SK-N-SH treated with all-trans-retinoic acid at 6 μM for 48 hours (cell line): ENCODE measurements around the gene TBX18.

ENCODE experiments used
- ATAC-seq: fragments of 200-7000 bp; cut with Tn5 transposase; 3 replicates; pipeline ENCODE4 v1.9.1; 2020; ENCODE audit warnings: mild to moderate bottlenecking, moderate library complexity
- ARNTL ChIP-seq: fragments of 450-650 bp; formaldehyde crosslinking; IDR thresholded peaks from 2 replicates; pipeline ENCODE4 v1.5.0; 2020; ENCODE audit warnings: low read depth, mild to moderate bottlenecking, moderate library complexity, borderline replicate concordance
- BACH2 ChIP-seq: fragments of 250-450 bp; sonication (Bioruptor Pico); IDR thresholded peaks from 2 replicates; pipeline ENCODE4 v1.9.0; 2021; ENCODE audit warnings: mild to moderate bottlenecking, borderline replicate concordance
- ESRRG ChIP-seq: fragments of 250-450 bp; sonication (Bioruptor Pico); IDR thresholded peaks from 2 replicates; pipeline ENCODE4 v1.6.1; 2021; ENCODE audit warnings: mild to moderate bottlenecking
- GLIS3 ChIP-seq: fragments of 250-450 bp; sonication (Bioruptor Pico); IDR thresholded peaks from 2 replicates; pipeline ENCODE4 v1.5.0; 2020; ENCODE audit warnings: mild to moderate bottlenecking, moderate library complexity
- OSR1 ChIP-seq: fragments of 250-450 bp; sonication (Bioruptor Pico); IDR thresholded peaks from 2 replicates; pipeline ENCODE4 v1.8.0; 2022; ENCODE audit warnings: moderate library complexity, mild to moderate bottlenecking, inconsistent platforms
- PPARA ChIP-seq: fragments of 250-450 bp; sonication (Bioruptor Pico); IDR thresholded peaks from 2 replicates; pipeline ENCODE4 v1.5.0; 2020; ENCODE audit warnings: mild to moderate bottlenecking, borderline replicate concordance
- RARB ChIP-seq: fragments of 250-450 bp; sonication (Bioruptor Pico); IDR thresholded peaks from 2 replicates; pipeline ENCODE4 v1.8.0; 2021; ENCODE audit warnings: mild to moderate bottlenecking, moderate library complexity
- SNAI2 ChIP-seq: fragments of 250-450 bp; sonication (Bioruptor Pico); IDR thresholded peaks from 2 replicates; pipeline ENCODE4 v1.5.0; 2020; ENCODE audit warnings: mild to moderate bottlenecking, moderate library complexity
- TCF4 ChIP-seq: fragments of 250-450 bp; sonication (Bioruptor Pico); IDR thresholded peaks from 2 replicates; pipeline ENCODE4 v1.8.0; 2021; ENCODE audit warnings: mild to moderate bottlenecking, moderate library complexity, borderline replicate concordance
- TOX ChIP-seq: fragments of 250-450 bp; sonication (Bioruptor Pico); IDR thresholded peaks from 2 replicates; pipeline ENCODE4 v1.8.0; 2021; ENCODE audit warnings: mild to moderate bottlenecking, moderate library complexity, borderline replicate concordance
- ZC3H10 ChIP-seq: fragments of 250-450 bp; sonication (Bioruptor Pico); IDR thresholded peaks from 2 replicates; pipeline ENCODE4 v1.5.1; 2021; ENCODE audit warnings: mild to moderate bottlenecking, moderate library complexity
- ZFP3 ChIP-seq: fragments of 250-450 bp; sonication (Bioruptor Pico); IDR thresholded peaks from 2 replicates; pipeline ENCODE4 v1.5.0; 2020; ENCODE audit warnings: mild to moderate bottlenecking, moderate library complexity
- ZFP30 ChIP-seq: fragments of 450-650 bp; formaldehyde crosslinking; IDR thresholded peaks from 2 replicates; pipeline ENCODE4 v1.5.0; 2022; ENCODE audit warnings: mild to moderate bottlenecking, moderate library complexity
- ZNF565 ChIP-seq: fragments of 450-650 bp; formaldehyde crosslinking; conservative IDR thresholded peaks from 2 replicates; pipeline ENCODE4 v1.5.0; 2020; ENCODE audit warnings: low read depth, mild to moderate bottlenecking, moderate library complexity
- ZNF8 ChIP-seq: fragments of 450-650 bp; formaldehyde crosslinking; IDR thresholded peaks from 2 replicates; pipeline ENCODE4 v1.5.0; 2020; ENCODE audit warnings: mild to moderate bottlenecking, moderate library complexity
- TF ChIP-seq, protein P1 (sequence below): fragments of 250-450 bp; sonication (Bioruptor Pico); IDR thresholded peaks from 2 replicates; pipeline ENCODE4 v1.8.0; 2021; ENCODE audit warnings: low read depth, mild to moderate bottlenecking, moderate library complexity, borderline replicate concordance
- TF ChIP-seq, protein P2 (sequence below): fragments of 250-450 bp; sonication (Bioruptor Pico); IDR thresholded peaks from 2 replicates; pipeline ENCODE4 v1.8.0; 2020; ENCODE audit warnings: mild to moderate bottlenecking, moderate library complexity, borderline replicate concordance
- TF ChIP-seq, protein P3 (sequence below): fragments of 250-450 bp; sonication (Bioruptor Pico); IDR thresholded peaks from 2 replicates; pipeline ENCODE4 v1.5.1; 2020; ENCODE audit warnings: low read depth, mild to moderate bottlenecking, moderate library complexity
- TF ChIP-seq, protein P4 (sequence below): fragments of 250-450 bp; sonication (Bioruptor Pico); IDR thresholded peaks from 2 replicates; pipeline ENCODE4 v1.5.0; 2020; ENCODE audit warnings: mild to moderate bottlenecking, moderate library complexity
- TF ChIP-seq, protein P5 (sequence below): fragments of 250-450 bp; sonication (Bioruptor Pico); IDR thresholded peaks from 2 replicates; pipeline ENCODE4 v1.5.1; 2021; ENCODE audit warnings: mild to moderate bottlenecking, moderate library complexity

The TBX18 gene

DNA sequence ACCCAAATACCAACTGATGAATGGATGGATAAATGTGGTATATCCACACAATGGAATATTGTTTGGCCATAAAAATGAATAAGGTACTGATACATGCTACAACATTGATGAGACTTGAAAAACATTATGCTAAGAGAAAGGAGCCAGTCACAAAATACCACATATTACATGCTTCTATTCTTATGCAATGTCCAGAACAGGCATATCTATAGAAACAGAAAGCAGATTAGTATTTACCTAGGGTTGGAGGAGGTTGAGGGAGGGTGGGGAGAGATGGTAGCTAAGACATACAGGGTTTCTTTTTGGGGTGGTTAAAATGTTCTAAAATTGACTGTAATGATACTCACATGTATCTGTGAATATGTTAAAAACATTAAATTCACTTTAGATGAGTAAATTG lies 24.8 kb upstream of the TBX18 start:
- TF ChIP-seq ZFP3 (no peak), TOX (no peak), GLIS3 (CRISPR knock-in tag) (no peak), RARB (CRISPR knock-in tag) (no peak), ZFP30 (CRISPR knock-in tag) (no peak), PPARA (CRISPR knock-in tag) (no peak), TCF4 (CRISPR knock-in tag) (no peak), ZC3H10 (CRISPR knock-in tag) (no peak), OSR1 (CRISPR knock-in tag) (no peak), ARNTL (no peak), BACH2 (CRISPR knock-in tag) (no peak), ZNF565 (CRISPR knock-in tag) (no peak), ESRRG (CRISPR knock-in tag) (no peak), SNAI2 (CRISPR knock-in tag) (no peak)
- TF ChIP-seq, protein P1, sequence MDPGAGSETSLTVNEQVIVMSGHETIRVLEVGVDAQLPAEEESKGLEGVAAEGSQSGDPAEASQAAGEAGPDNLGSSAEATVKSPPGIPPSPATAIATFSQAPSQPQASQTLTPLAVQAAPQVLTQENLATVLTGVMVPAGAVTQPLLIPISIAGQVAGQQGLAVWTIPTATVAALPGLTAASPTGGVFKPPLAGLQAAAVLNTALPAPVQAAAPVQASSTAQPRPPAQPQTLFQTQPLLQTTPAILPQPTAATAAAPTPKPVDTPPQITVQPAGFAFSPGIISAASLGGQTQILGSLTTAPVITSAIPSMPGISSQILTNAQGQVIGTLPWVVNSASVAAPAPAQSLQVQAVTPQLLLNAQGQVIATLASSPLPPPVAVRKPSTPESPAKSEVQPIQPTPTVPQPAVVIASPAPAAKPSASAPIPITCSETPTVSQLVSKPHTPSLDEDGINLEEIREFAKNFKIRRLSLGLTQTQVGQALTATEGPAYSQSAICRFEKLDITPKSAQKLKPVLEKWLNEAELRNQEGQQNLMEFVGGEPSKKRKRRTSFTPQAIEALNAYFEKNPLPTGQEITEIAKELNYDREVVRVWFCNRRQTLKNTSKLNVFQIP: no peak
- TF ChIP-seq, protein P2, sequence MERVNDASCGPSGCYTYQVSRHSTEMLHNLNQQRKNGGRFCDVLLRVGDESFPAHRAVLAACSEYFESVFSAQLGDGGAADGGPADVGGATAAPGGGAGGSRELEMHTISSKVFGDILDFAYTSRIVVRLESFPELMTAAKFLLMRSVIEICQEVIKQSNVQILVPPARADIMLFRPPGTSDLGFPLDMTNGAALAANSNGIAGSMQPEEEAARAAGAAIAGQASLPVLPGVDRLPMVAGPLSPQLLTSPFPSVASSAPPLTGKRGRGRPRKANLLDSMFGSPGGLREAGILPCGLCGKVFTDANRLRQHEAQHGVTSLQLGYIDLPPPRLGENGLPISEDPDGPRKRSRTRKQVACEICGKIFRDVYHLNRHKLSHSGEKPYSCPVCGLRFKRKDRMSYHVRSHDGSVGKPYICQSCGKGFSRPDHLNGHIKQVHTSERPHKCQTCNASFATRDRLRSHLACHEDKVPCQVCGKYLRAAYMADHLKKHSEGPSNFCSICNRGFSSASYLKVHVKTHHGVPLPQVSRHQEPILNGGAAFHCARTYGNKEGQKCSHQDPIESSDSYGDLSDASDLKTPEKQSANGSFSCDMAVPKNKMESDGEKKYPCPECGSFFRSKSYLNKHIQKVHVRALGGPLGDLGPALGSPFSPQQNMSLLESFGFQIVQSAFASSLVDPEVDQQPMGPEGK (CRISPR knock-in tag): no peak
- TF ChIP-seq, protein P3, sequence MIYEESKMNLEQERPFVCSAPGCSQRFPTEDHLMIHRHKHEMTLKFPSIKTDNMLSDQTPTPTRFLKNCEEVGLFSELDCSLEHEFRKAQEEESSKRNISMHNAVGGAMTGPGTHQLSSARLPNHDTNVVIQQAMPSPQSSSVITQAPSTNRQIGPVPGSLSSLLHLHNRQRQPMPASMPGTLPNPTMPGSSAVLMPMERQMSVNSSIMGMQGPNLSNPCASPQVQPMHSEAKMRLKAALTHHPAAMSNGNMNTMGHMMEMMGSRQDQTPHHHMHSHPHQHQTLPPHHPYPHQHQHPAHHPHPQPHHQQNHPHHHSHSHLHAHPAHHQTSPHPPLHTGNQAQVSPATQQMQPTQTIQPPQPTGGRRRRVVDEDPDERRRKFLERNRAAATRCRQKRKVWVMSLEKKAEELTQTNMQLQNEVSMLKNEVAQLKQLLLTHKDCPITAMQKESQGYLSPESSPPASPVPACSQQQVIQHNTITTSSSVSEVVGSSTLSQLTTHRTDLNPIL (CRISPR knock-in tag): no peak
- TF ChIP-seq, protein P4, sequence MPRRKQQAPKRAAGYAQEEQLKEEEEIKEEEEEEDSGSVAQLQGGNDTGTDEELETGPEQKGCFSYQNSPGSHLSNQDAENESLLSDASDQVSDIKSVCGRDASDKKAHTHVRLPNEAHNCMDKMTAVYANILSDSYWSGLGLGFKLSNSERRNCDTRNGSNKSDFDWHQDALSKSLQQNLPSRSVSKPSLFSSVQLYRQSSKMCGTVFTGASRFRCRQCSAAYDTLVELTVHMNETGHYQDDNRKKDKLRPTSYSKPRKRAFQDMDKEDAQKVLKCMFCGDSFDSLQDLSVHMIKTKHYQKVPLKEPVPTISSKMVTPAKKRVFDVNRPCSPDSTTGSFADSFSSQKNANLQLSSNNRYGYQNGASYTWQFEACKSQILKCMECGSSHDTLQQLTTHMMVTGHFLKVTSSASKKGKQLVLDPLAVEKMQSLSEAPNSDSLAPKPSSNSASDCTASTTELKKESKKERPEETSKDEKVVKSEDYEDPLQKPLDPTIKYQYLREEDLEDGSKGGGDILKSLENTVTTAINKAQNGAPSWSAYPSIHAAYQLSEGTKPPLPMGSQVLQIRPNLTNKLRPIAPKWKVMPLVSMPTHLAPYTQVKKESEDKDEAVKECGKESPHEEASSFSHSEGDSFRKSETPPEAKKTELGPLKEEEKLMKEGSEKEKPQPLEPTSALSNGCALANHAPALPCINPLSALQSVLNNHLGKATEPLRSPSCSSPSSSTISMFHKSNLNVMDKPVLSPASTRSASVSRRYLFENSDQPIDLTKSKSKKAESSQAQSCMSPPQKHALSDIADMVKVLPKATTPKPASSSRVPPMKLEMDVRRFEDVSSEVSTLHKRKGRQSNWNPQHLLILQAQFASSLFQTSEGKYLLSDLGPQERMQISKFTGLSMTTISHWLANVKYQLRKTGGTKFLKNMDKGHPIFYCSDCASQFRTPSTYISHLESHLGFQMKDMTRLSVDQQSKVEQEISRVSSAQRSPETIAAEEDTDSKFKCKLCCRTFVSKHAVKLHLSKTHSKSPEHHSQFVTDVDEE: no peak
- TF ChIP-seq, protein P5, sequence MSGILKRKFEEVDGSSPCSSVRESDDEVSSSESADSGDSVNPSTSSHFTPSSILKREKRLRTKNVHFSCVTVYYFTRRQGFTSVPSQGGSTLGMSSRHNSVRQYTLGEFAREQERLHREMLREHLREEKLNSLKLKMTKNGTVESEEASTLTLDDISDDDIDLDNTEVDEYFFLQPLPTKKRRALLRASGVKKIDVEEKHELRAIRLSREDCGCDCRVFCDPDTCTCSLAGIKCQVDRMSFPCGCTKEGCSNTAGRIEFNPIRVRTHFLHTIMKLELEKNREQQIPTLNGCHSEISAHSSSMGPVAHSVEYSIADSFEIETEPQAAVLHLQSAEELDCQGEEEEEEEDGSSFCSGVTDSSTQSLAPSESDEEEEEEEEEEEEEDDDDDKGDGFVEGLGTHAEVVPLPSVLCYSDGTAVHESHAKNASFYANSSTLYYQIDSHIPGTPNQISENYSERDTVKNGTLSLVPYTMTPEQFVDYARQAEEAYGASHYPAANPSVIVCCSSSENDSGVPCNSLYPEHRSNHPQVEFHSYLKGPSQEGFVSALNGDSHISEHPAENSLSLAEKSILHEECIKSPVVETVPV: no peak
- ATAC-seq: no peak

DNA sequence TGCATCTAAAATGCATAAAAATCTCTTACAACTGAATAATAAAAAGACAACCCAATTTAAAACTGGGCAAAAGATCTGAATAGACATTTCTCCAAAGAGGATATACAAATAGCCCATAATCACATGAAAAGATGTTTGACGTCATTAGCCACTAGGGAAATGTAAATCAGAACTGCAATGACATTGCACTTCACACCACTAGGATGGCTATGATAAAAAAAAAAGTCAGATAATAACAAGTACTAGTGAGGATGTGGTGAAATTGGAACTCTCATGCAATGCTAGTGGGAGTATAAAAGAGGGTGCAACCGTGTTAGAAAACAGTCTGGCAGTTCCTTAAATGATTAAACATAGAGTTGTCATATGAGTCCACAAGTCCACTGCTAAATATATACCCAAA lies 24.3 kb upstream of the TBX18 start:
- ATAC-seq: no peak
- TF ChIP-seq, protein P2 (CRISPR knock-in tag): no peak
- TF ChIP-seq ZC3H10 (CRISPR knock-in tag) (no peak), ZNF8 (CRISPR knock-in tag) (no peak), GLIS3 (CRISPR knock-in tag) (no peak), TCF4 (CRISPR knock-in tag) (no peak), ESRRG (CRISPR knock-in tag) (no peak)
- TF ChIP-seq, protein P5: no peak
- TF ChIP-seq, protein P4: no peak
- TF ChIP-seq, all 23 proteins: peak for 0
